Measurements from ENCODE around the gene CISD3. TPM values are rescaled to one million over a fixed set of nuclear protein-coding genes. Genes with fewer than 3 reads are reported as not detected.

CISD3 gene
- total and polyA plus RNA-seq, 2 of the 8 experiments (the other 6 are each of a cell fraction or from before 2014, with no cell fraction given) = 9.4 to 11.1 TPM

DNA sequence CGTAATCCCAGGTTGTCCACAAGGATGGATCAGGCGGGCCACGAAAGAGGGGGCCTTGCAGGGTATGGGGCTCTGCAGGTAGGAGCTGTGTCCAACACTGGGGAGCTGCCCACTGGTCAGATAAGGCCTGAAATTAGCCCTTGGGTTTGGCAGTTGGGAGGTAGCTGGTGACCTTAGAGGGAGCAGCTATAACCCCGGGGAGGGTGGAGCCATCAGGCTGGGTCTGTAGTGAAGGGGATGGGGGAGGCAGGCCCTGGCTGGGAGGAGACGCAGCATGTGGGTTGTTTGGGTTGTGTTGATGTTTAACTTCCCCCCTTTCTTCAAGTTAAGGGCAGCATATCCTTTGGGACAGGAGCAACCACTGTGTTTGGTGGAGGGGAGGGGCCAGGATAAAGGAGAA, 19.2 kb upstream of the CISD3 start:
- no peak overlapping the region for H2BK120ac ChIP-seq (replicated peaks; ENCODE audit: low read depth, low read length)
- peaks cover 2 to 7% of the 10 kb centered on the region in 2 experiments for H4K20me1 ChIP-seq (replicated peaks in 1 of 2; ENCODE audit: control insufficient read depth in 1 of 2, insufficient read depth in 2 of 2, low read length in 2 of 2)
- H3K4me3 ChIP-seq (ENCODE audit: extremely low read depth in 1 of 4, insufficient read depth in 2 of 4, low read depth in 3 of 4, low read length in 4 of 4) = no peak overlapping the region
- no peak overlapping the region for H4K91ac ChIP-seq (replicated peaks; ENCODE audit: insufficient read length, low read length)
- H3K79me1 ChIP-seq (ENCODE audit: low read depth, low read length) = no peaks in the 10 kb centered on the region
- H3K27ac ChIP-seq (ENCODE audit: low read depth, low read length) = no peak overlapping the region
- no peak overlapping the region for H3K9ac ChIP-seq (replicated peaks in 1 of 4; ENCODE audit: extremely low read depth in 1 of 4, low read depth in 3 of 4, low read length in 3 of 4)
- H2BK12ac ChIP-seq (ENCODE audit: low read depth, low read length) = no peak overlapping the region
- H2AFZ ChIP-seq (ENCODE audit: low read length) = no peak overlapping the region
- H3K27me3 ChIP-seq (replicated peaks in 1 of 4; ENCODE audit: control insufficient read depth in 3 of 4, extremely low read depth in 1 of 4, insufficient read depth in 3 of 4, low read length in 3 of 4) = peaks cover 4 to 36% (median 22%) of the 10 kb centered on the region in 4 experiments
- no peak overlapping the region for H3K4me2 ChIP-seq (ENCODE audit: insufficient read depth in 1 of 2, low read depth in 2 of 2, low read length in 2 of 2)
- H2BK15ac ChIP-seq (ENCODE audit: low read length) = no peak overlapping the region
- no peaks in the 10 kb centered on the region for H3K79me2 ChIP-seq (ENCODE audit: control insufficient read depth in 1 of 2, insufficient read depth in 2 of 2, low read length in 2 of 2)
- 91% methylated on average over 5 of the region's 5 CpGs; no CpG with 5 or more reads in 1 of the 2 experiments for WGBS, 2 experiments (ENCODE audit: extremely low coverage in 1 of 2, insufficient coverage in 1 of 2, insufficient read length in 1 of 2, insufficient replicate concordance in 2 of 2, low coverage in 1 of 2, low lambda C conversion rate in 2 of 2, missing lambda C conversion rate in 1 of 2)
- no peak overlapping the region for H2BK5ac ChIP-seq (ENCODE audit: low read depth, low read length)
- H3K4ac ChIP-seq (replicated peaks; ENCODE audit: insufficient read length, low read depth, low read length) = no peak overlapping the region
- H3K36me3 ChIP-seq (ENCODE audit: control insufficient read depth in 2 of 4, insufficient read depth in 4 of 4, low read length in 3 of 4) = no peaks in the 10 kb centered on the region
- no peak overlapping the region for H4K8ac ChIP-seq (ENCODE audit: extremely low read depth, insufficient read depth, low read length)
- no peak overlapping the region for H3K14ac ChIP-seq (ENCODE audit: insufficient read length)
- DNase-seq (ENCODE audit: low read depth in 1 of 2, low spot score in 2 of 2) = no peak
- no peak overlapping the region for H3K18ac ChIP-seq (ENCODE audit: extremely low read depth, low read length)
- H3K4me1 ChIP-seq (replicated peaks in 1 of 4; ENCODE audit: control insufficient read depth in 3 of 4, insufficient read depth in 4 of 4, low read length in 3 of 4) = peaks cover 15 to 41% (median 27%) of the 10 kb centered on the region in 4 experiments
- no peak overlapping the region for H3K56ac ChIP-seq (replicated peaks; ENCODE audit: insufficient read length, low read depth, low read length)
- H3K9me3 ChIP-seq (ENCODE audit: insufficient read depth in 2 of 2, low read depth in 1 of 2, low read length in 1 of 2) = no peaks in the 10 kb centered on the region
- no peak overlapping the region for H3K23ac ChIP-seq (ENCODE audit: insufficient read length)
- CTCF ChIA-PET (ENCODE audit: partially characterized antibody) = interaction anchor here (0.8 to 3.4 kb wide), 17 partner anchors 8 to 127 kb away, joined by 3 to 21 read pairs (median 4); no protein-coding TSS in a partner anchor
- POLR2A ChIA-PET (ENCODE audit: partially characterized antibody) = interaction anchor here (0.6 to 2.7 kb wide), 9 partner anchors 9 to 113 kb away, joined by 3 to 24 read pairs (median 4); no protein-coding TSS in a partner anchor
- FAIRE-seq = no peak
- H3K23me2 ChIP-seq (ENCODE audit: low read depth, low read length) = peaks cover 12% of the 10 kb centered on the region
- H4K5ac ChIP-seq (ENCODE audit: insufficient read length, low read depth, low read length) = no peak overlapping the region
- no peak overlapping the region for H2AK5ac ChIP-seq (ENCODE audit: low read depth, low read length)
- no peak overlapping the region for H2BK20ac ChIP-seq (ENCODE audit: low read length)
- TF ChIP-seq USF2 (IDR thresholded peaks at IDR 0.05; ENCODE audit: low read length) (no peak), KDM1A (IDR thresholded peaks at IDR 0.05; ENCODE audit: borderline replicate concordance, low read length) (no peak), SUZ12 (IDR thresholded peaks at IDR 0.05; ENCODE audit: low read length) (no peak), PHF8 (conservative IDR thresholded peaks at IDR 0.05; ENCODE audit: low read depth, low read length) (no peak), YY1 (IDR thresholded peaks at IDR 0.05; ENCODE audit: low read depth, low read length) (no peak), TAF1 (IDR thresholded peaks at IDR 0.05; ENCODE audit: low read depth, low read length) (no peak), BCL11A (IDR thresholded peaks at IDR 0.05; ENCODE audit: low read depth in 2 of 2, low read length in 2 of 2) (no peak), SIX5 (IDR thresholded peaks at IDR 0.05; ENCODE audit: low read depth, low read length) (no peak), CTCF (IDR thresholded peaks at IDR 0.05; ENCODE audit: control extremely low read depth in 1 of 3, insufficient read depth in 1 of 3, low read depth in 1 of 3, low read length in 3 of 3) (no peak), HDAC2 (IDR thresholded peaks at IDR 0.05; ENCODE audit: borderline replicate concordance in 1 of 2, low read depth in 2 of 2, low read length in 2 of 2) (no peak)

Data from H1 (cell line).